Panc1 (cell line): ENCODE results near the gene MAPK10. TPM values are rescaled to one million over a fixed set of nuclear protein-coding genes. Genes with fewer than 3 reads are reported as not detected.

Source experiments
- ATAC-seq: fragments of 200-7000 bp; cut with Tn5 transposase; 2 replicates; pipeline ENCODE4 v1.9.1; 2020; ENCODE audit warnings: mild to moderate bottlenecking, moderate library complexity
- BruUV-seq: library from RNA; stranded (reverse); fragments of 400-500 nt; replicated peaks from 2 replicates; lab custom pipeline; 2021; lab: Mats Ljungman, UMichigan
- CTCF ChIA-PET: fragments of 300-600 bp; sonication (Branson Sonifier 250); formaldehyde crosslinking; loops from one replicate; lab custom pipeline; 2022; ENCODE audit warnings: antibody characterized with exemption; lab: Charles Lee
- POLR2A ChIA-PET: fragments of 300-600 bp; sonication (Branson Sonifier 250); formaldehyde crosslinking; loops from one replicate; lab custom pipeline; 2022; ENCODE audit warnings: antibody characterized with exemption; lab: Charles Lee
- DNase-seq: peaks from one replicate; pipeline ENCODE4 v3.0.0-alpha.2; 2010; ENCODE audit warnings: low read depth, low spot score
- H3K27ac ChIP-seq: 2 replicates; pipeline ENCODE4 v1.5.1; 2011; ENCODE audit warnings: mild to moderate bottlenecking, low read length, inconsistent platforms
- H3K27me3 ChIP-seq: fragments of 200-500 bp; sonication (Bioruptor generic); 2 replicates; pipeline ENCODE4 v1.6.0; 2014; ENCODE audit warnings: low read length, inconsistent platforms; ENCODE audit not compliant: control insufficient read depth, insufficient read depth
- H3K36me3 ChIP-seq: fragments of 200-500 bp; sonication (Bioruptor generic); 2 replicates; pipeline ENCODE4 v1.5.1; 2014; ENCODE audit warnings: inconsistent platforms, mild to moderate bottlenecking, low read length, moderate library complexity; ENCODE audit not compliant: control insufficient read depth, insufficient read depth
- H3K4me1 ChIP-seq: 2 replicates; pipeline ENCODE4 v1.5.1; 2011; ENCODE audit warnings: inconsistent platforms, mild to moderate bottlenecking, low read length, moderate library complexity; ENCODE audit not compliant: control insufficient read depth, insufficient read depth
- H3K4me3 ChIP-seq, 2 experiments: 2 replicates each; pipeline ENCODE4 v1.5.1; 2011 to 2012; ENCODE audit warnings: low read depth in 2 of 2, low read length in 2 of 2, mild to moderate bottlenecking in 2 of 2, inconsistent platforms in 1 of 2, moderate library complexity in 1 of 2
- H3K9me3 ChIP-seq: fragments of 200-500 bp; sonication (Bioruptor generic); 2 replicates; pipeline ENCODE4 v1.5.1; 2014; ENCODE audit warnings: low read depth, mild to moderate bottlenecking, inconsistent platforms, low read length, moderate library complexity; ENCODE audit not compliant: control insufficient read depth, insufficient read depth
- CTCF ChIP-seq: fragments of 450-650 bp; IDR thresholded peaks from 2 replicates; pipeline ENCODE4 v1.5.1; 2017; ENCODE audit warnings: mild to moderate bottlenecking
- POLR2AphosphoS5 ChIP-seq: IDR thresholded peaks from 2 replicates; pipeline ENCODE4 v1.6.1; 2012; ENCODE audit warnings: mild to moderate bottlenecking, low read depth, low read length, moderate library complexity
- SIN3A ChIP-seq: IDR thresholded peaks from 2 replicates; pipeline ENCODE4 v1.6.1; 2012; ENCODE audit warnings: low read depth, mild to moderate bottlenecking, low read length, moderate library complexity, borderline replicate concordance; ENCODE audit not compliant: insufficient read depth
- TCF7L2 ChIP-seq: IDR thresholded peaks from 2 replicates; pipeline ENCODE4 v1.6.1; 2011; ENCODE audit warnings: mild to moderate bottlenecking, low read depth, low read length, inconsistent platforms
- in situ Hi-C: cut with HindIII; loops from 2 replicates; pipeline ENCODE4 v1.10.0; 2016; ENCODE audit warnings: low sequenced_read_pairs, low pct_unique_long_range_greater_than_20kb
- intact Hi-C: fragments of 100-400 bp; cut with micrococcal nuclease; formaldehyde crosslinking; loops from one replicate; pipeline ENCODE4 v1.10.0; 2022; ENCODE audit not compliant: unreplicated experiment
- total RNA-seq: library from RNA; stranded (reverse); gene quantifications from one replicate; pipeline ENCODE4 v1.2.1, GENCODE V29; 2021; ENCODE audit not compliant: unreplicated experiment
- TF ChIP-seq, protein P1 (sequence below), 2 experiments: IDR thresholded peaks; 2 replicates each; pipeline ENCODE4 v1.6.1; 2011 to 2012; ENCODE audit warnings: low read depth in 2 of 2, control low read depth in 1 of 2, low read length in 1 of 2, mild to moderate bottlenecking in 1 of 2, moderate library complexity in 1 of 2; ENCODE audit not compliant: insufficient read depth in 1 of 2

The MAPK10 gene
- total RNA-seq, 1 experiment from 2014 or later, result 0.85 TPM

DNA sequence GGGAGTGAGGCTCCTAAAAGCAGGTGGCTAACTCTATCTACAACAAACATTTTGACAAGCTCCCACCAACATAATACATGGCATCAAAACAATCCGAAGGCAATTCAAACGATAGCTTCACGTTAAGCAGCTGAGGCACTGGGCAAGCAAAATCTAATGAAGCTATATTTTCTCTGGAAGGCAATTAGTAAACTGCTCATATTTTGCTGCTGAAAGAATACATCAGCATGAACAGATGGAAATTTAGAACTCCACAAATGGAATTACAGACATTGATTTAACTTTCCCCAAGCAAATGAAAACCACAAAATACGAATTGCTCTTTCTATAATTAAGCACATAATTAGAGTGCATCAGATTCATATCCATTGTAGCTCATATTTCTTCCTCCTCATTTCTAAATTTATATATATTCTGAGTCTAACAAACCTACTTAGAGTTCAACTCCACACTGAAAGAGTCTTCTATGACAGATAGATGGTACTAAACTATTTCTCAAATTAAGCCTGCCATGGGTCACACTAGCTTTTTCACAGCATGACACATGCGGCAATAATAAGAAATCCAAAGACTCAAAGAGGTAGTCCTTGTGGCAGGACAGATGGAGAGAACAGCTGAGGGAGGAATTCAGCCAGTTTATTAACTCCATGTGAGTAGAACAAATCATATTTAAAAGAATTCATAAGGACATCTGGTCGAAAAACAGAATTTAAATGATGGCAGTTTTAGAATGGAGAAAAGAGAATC is 305.4 kb downstream of the MAPK10 start:
- Histone ChIP-seq H3K4me1 (no peaks in the 10 kb centered on the region), H3K4me3 (no peak overlapping the region), H3K27ac (no peak overlapping the region), H3K36me3 (no peaks in the 10 kb centered on the region), H3K27me3 (peaks cover 2% of the 10 kb centered on the region; the same call in 1 of the 2 replicates), H3K9me3 (no peaks in the 10 kb centered on the region)
- no peak for DNase-seq
- POLR2A ChIA-PET, result no interaction called here
- TF ChIP-seq SIN3A, result no peak
- TF ChIP-seq TCF7L2, result no peak
- TF ChIP-seq POLR2AphosphoS5, result no peak
- TF ChIP-seq, protein P1, sequence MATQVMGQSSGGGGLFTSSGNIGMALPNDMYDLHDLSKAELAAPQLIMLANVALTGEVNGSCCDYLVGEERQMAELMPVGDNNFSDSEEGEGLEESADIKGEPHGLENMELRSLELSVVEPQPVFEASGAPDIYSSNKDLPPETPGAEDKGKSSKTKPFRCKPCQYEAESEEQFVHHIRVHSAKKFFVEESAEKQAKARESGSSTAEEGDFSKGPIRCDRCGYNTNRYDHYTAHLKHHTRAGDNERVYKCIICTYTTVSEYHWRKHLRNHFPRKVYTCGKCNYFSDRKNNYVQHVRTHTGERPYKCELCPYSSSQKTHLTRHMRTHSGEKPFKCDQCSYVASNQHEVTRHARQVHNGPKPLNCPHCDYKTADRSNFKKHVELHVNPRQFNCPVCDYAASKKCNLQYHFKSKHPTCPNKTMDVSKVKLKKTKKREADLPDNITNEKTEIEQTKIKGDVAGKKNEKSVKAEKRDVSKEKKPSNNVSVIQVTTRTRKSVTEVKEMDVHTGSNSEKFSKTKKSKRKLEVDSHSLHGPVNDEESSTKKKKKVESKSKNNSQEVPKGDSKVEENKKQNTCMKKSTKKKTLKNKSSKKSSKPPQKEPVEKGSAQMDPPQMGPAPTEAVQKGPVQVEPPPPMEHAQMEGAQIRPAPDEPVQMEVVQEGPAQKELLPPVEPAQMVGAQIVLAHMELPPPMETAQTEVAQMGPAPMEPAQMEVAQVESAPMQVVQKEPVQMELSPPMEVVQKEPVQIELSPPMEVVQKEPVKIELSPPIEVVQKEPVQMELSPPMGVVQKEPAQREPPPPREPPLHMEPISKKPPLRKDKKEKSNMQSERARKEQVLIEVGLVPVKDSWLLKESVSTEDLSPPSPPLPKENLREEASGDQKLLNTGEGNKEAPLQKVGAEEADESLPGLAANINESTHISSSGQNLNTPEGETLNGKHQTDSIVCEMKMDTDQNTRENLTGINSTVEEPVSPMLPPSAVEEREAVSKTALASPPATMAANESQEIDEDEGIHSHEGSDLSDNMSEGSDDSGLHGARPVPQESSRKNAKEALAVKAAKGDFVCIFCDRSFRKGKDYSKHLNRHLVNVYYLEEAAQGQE (IDR thresholded peaks at IDR 0.05; ENCODE audit: insufficient read depth in 1 of 2, low read depth in 2 of 2, low read length in 1 of 2), result no peak
- no peak for TF ChIP-seq CTCF
- no peak for ATAC-seq
- in situ Hi-C loops, result no loop called here
- no TSS peak for BruUV-seq
- CTCF ChIA-PET, result no interaction called here
- intact Hi-C loops, result no loop called here

DNA sequence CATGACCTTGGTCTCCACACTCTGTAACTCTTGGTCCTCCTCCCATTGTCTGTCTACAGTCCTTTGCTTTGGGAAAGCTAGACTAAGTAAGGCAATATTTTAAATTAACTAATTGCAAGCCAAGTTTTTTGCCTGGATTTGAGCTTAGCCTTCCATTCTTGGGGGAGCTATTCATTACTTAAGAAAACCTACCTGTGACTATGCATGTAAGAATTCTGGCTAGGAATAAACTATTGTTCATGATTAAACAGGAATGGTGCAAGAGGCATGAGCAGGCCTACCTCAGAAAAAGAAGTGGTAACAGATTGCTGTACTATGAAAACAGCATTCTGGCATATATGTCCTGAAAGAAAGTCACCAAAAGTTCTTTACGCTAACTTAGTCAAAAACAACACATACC is 309.4 kb downstream of the MAPK10 start:
- Histone ChIP-seq H3K27me3 (peaks cover 2% of the 10 kb centered on the region; the same call in 1 of the 2 replicates), H3K4me1 (no peaks in the 10 kb centered on the region), H3K9me3 (no peaks in the 10 kb centered on the region), H3K27ac (no peak overlapping the region), H3K4me3 (no peak overlapping the region), H3K36me3 (no peaks in the 10 kb centered on the region)
- DNase-seq (no peak), ATAC-seq (no peak)
- in situ Hi-C loops, result no loop called here
- no peak for TF ChIP-seq TCF7L2
- no peak for TF ChIP-seq SIN3A
- no peak for TF ChIP-seq CTCF
- TF ChIP-seq POLR2AphosphoS5, result no peak
- TF ChIP-seq, protein P1 (IDR thresholded peaks at IDR 0.05; ENCODE audit: insufficient read depth in 1 of 2, low read depth in 2 of 2, low read length in 1 of 2), result no peak
- intact Hi-C loops, result no loop called here
- ChIA-PET CTCF (no interaction called here), POLR2A (no interaction called here)
- no TSS peak for BruUV-seq
